Spleen (tissue), 7 donors: ENCODE data around the gene NOP9.
A peak's percentile ranks its signal among the peaks of the same experiment; 100 is the strongest.

Experiments used
- POLR2AphosphoS5 ChIP-seq, 3 donors: sonication (generic); formaldehyde crosslinking; IDR thresholded peaks; one replicate each; pipeline ENCODE4 v1.5.1; 2017; ENCODE audit warnings: antibody characterized with exemption in 3 of 3
- TF ChIP-seq, protein P1 (sequence below), 11 experiments: fragments of 200-600 bp in 7 of 11; fragments of 450-650 bp in 4 of 11; sonication (generic) in 4 of 11; IDR thresholded peaks in 8 of 11; conservative IDR thresholded peaks in 3 of 11; 1 replicate in 7 of 11; 2 replicates in 4 of 11; pipeline versions ENCODE4 v1.4.0 to v1.8.0; 2016 to 2021; ENCODE audit warnings: antibody characterized with exemption in 11 of 11, inconsistent platforms in 4 of 11, mild to moderate bottlenecking in 1 of 11
- donor health status: DM: no; HTN: no; CAD: no; lungs with moderate emphysema.
- donor health status: DM: no; HTN: no; CAD: no.
- donor health status: DM: no; HTN: no; CAD: no.

DNA sequence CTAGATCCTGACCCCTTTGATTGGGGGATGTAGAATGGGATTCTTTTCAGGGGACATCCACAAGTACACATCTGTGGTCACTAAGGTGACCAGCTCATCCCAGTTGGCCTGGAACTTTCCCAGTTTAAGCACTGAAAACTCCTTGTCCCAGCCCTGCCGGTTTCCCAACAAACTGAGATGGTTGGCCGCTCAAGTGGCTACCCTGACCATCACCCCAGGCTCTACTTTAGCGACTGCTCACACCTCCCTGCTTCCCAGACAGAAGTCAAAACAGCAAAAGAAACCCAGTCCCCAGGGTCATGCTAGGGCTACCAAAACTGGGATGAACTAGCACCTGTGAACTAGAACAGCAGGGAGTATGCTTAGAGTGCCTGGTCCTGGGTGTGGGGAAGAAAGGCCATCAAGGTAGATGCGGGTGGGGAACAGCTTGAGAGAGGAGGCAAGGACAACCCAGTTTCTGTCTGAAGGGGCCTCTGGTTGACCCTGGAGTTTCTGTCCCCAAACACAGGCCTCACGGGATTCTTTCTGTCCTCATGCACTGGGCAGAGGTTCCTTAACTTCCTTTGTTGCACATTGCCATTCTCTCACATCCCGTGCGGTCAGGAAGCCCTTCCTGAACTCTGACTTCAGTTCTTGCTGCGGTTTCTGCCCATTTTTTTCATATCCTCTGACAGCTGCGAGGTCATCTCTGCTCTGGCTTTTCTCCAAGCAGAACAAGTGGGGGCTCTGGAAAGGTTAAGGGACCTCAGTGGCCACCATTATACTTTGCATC, 13.3 kb downstream of the NOP9 start:
- TF ChIP-seq POLR2AphosphoS5 (IDR thresholded peaks at IDR 0.05) = peak in 2 of 3 donors; percentile 39 to 94
- TF ChIP-seq, protein P1, sequence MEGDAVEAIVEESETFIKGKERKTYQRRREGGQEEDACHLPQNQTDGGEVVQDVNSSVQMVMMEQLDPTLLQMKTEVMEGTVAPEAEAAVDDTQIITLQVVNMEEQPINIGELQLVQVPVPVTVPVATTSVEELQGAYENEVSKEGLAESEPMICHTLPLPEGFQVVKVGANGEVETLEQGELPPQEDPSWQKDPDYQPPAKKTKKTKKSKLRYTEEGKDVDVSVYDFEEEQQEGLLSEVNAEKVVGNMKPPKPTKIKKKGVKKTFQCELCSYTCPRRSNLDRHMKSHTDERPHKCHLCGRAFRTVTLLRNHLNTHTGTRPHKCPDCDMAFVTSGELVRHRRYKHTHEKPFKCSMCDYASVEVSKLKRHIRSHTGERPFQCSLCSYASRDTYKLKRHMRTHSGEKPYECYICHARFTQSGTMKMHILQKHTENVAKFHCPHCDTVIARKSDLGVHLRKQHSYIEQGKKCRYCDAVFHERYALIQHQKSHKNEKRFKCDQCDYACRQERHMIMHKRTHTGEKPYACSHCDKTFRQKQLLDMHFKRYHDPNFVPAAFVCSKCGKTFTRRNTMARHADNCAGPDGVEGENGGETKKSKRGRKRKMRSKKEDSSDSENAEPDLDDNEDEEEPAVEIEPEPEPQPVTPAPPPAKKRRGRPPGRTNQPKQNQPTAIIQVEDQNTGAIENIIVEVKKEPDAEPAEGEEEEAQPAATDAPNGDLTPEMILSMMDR (IDR thresholded peaks at IDR 0.05 in 8 of 11, conservative IDR thresholded peaks at IDR 0.05 in 3 of 11) = peak in 1 of 11 experiments; percentile 23
